Measurements from ENCODE around the gene SETD6. TPM values are rescaled to one million over a fixed set of nuclear protein-coding genes. Genes with fewer than 3 reads are reported as not detected.

SETD6 gene
- total RNA-seq, 1 experiment from 2014 or later: 41.1 TPM

DNA sequence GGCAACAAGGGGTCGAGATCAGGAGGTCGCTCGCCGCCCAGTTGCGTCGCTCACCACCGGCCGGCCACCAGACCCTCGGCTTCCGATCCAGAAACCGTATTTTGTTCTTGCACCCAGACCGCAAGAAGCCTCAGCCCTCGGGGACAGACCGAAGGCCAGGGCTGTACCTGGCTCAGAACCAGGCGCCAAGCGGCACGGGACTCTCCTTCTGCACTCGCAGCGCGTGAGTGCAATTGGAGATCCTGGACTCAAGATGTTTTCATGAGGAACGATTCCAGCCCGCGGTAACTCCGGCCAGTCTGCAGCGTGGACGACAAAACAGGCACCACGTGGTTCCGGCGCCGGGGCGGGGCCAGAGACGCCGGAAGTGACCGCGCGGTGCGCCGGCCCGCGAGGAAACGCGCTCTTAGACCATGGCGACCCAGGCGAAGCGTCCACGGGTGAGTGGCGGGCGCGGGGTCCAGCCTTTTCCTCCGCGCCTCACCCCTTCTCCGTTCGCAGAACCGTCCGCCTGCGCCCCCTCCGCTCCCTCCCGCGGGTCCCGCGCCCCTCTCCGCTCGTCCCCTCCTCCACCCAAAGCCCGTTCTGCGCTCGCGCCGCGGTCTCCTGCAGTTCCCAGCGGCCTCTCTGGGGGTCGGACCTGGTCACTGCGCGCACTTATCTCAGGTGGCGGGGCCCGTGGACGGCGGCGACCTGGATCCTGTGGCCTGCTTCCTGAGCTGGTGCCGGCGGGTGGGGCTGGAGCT lies at the start of gene SETD6 (continued):
- TF ChIP-seq, protein P1, sequence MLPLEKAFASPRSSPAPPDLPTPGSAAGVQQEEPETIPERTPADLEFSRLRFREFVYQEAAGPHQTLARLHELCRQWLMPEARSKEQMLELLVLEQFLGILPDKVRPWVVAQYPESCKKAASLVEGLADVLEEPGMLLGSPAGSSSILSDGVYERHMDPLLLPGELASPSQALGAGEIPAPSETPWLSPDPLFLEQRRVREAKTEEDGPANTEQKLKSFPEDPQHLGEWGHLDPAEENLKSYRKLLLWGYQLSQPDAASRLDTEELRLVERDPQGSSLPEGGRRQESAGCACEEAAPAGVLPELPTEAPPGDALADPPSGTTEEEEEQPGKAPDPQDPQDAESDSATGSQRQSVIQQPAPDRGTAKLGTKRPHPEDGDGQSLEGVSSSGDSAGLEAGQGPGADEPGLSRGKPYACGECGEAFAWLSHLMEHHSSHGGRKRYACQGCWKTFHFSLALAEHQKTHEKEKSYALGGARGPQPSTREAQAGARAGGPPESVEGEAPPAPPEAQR (CRISPR knock-in tag; IDR thresholded peaks at IDR 0.05): no peak
- TF ChIP-seq IRF2 (CRISPR knock-in tag; IDR thresholded peaks at IDR 0.05; ENCODE audit: borderline replicate concordance, low read depth) (no peak), CREM (CRISPR knock-in tag; IDR thresholded peaks at IDR 0.05) (peak; percentile 84), ZNF423 (CRISPR knock-in tag; IDR thresholded peaks at IDR 0.05) (no peak), SP1 (CRISPR knock-in tag; conservative IDR thresholded peaks at IDR 0.05) (peak; percentile 66), ATF1 (CRISPR knock-in tag; IDR thresholded peaks at IDR 0.05) (peak; percentile 60; the same call in 1 of the 2 replicates), NR3C1 (CRISPR knock-in tag; conservative IDR thresholded peaks at IDR 0.05; ENCODE audit: low read depth) (no peak), KAT7 (CRISPR knock-in tag; IDR thresholded peaks at IDR 0.05; ENCODE audit: borderline replicate concordance) (peak; percentile 64; the same call in 1 of the 2 replicates), CBFB (CRISPR knock-in tag; IDR thresholded peaks at IDR 0.05; ENCODE audit: low read depth) (no peak), ZNF317 (CRISPR knock-in tag; IDR thresholded peaks at IDR 0.05; ENCODE audit: borderline replicate concordance, low read depth) (0 out of 2 replicates have a peak, but pooled peaks have one; percentile 23)
- TF ChIP-seq, protein P2, sequence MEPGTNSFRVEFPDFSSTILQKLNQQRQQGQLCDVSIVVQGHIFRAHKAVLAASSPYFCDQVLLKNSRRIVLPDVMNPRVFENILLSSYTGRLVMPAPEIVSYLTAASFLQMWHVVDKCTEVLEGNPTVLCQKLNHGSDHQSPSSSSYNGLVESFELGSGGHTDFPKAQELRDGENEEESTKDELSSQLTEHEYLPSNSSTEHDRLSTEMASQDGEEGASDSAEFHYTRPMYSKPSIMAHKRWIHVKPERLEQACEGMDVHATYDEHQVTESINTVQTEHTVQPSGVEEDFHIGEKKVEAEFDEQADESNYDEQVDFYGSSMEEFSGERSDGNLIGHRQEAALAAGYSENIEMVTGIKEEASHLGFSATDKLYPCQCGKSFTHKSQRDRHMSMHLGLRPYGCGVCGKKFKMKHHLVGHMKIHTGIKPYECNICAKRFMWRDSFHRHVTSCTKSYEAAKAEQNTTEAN (CRISPR knock-in tag; IDR thresholded peaks at IDR 0.05): peak; percentile 76; the same call in 1 of the 2 replicates
- TF ChIP-seq, protein P3, sequence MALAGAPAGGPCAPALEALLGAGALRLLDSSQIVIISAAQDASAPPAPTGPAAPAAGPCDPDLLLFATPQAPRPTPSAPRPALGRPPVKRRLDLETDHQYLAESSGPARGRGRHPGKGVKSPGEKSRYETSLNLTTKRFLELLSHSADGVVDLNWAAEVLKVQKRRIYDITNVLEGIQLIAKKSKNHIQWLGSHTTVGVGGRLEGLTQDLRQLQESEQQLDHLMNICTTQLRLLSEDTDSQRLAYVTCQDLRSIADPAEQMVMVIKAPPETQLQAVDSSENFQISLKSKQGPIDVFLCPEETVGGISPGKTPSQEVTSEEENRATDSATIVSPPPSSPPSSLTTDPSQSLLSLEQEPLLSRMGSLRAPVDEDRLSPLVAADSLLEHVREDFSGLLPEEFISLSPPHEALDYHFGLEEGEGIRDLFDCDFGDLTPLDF (CRISPR knock-in tag; IDR thresholded peaks at IDR 0.05): peak; percentile 74; the same call in 1 of the 2 replicates
- TF ChIP-seq, protein P4, sequence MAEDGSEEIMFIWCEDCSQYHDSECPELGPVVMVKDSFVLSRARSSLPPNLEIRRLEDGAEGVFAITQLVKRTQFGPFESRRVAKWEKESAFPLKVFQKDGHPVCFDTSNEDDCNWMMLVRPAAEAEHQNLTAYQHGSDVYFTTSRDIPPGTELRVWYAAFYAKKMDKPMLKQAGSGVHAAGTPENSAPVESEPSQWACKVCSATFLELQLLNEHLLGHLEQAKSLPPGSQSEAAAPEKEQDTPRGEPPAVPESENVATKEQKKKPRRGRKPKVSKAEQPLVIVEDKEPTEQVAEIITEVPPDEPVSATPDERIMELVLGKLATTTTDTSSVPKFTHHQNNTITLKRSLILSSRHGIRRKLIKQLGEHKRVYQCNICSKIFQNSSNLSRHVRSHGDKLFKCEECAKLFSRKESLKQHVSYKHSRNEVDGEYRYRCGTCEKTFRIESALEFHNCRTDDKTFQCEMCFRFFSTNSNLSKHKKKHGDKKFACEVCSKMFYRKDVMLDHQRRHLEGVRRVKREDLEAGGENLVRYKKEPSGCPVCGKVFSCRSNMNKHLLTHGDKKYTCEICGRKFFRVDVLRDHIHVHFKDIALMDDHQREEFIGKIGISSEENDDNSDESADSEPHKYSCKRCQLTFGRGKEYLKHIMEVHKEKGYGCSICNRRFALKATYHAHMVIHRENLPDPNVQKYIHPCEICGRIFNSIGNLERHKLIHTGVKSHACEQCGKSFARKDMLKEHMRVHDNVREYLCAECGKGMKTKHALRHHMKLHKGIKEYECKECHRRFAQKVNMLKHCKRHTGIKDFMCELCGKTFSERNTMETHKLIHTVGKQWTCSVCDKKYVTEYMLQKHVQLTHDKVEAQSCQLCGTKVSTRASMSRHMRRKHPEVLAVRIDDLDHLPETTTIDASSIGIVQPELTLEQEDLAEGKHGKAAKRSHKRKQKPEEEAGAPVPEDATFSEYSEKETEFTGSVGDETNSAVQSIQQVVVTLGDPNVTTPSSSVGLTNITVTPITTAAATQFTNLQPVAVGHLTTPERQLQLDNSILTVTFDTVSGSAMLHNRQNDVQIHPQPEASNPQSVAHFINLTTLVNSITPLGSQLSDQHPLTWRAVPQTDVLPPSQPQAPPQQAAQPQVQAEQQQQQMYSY (CRISPR knock-in tag; IDR thresholded peaks at IDR 0.05): peak; percentile 79
- TF ChIP-seq, protein P5, sequence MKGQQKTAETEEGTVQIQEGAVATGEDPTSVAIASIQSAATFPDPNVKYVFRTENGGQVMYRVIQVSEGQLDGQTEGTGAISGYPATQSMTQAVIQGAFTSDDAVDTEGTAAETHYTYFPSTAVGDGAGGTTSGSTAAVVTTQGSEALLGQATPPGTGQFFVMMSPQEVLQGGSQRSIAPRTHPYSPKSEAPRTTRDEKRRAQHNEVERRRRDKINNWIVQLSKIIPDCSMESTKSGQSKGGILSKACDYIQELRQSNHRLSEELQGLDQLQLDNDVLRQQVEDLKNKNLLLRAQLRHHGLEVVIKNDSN (CRISPR knock-in tag; IDR thresholded peaks at IDR 0.05): peak; percentile 94
- TF ChIP-seq, protein P6, sequence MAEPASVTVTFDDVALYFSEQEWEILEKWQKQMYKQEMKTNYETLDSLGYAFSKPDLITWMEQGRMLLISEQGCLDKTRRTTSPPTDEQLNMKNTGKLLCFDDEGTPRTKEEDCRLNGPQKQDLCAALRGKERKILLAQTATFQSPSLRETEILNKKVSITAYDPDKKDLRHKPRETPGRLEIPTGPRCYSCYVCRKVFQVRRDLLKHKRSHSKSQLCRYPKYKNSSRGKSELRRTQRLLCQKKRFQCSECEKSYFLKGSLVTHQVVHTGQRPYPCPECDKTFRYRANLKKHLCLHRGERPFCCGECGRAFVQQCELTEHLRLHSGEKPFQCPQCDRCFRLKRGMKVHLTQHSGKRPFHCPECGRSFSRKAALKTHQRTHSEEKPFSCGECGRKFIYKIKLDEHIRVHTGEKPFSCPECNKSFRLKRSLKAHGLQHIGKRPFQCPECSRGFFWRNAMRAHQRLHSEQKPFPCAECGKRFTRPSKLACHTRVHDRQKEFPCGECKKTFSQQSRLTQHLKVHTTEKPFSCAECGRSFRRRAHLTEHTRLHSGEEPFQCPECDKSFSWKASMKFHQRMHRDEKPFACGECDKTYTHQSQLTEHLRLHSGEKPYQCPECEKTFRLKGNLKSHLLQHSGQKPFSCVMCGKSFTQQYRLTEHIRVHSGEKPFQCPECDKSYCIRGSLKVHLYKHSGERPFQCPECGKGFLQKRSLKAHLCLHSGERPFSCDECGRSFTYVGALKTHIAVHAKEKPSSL (CRISPR knock-in tag; conservative IDR thresholded peaks at IDR 0.05): no peak
- TF ChIP-seq, protein P7, sequence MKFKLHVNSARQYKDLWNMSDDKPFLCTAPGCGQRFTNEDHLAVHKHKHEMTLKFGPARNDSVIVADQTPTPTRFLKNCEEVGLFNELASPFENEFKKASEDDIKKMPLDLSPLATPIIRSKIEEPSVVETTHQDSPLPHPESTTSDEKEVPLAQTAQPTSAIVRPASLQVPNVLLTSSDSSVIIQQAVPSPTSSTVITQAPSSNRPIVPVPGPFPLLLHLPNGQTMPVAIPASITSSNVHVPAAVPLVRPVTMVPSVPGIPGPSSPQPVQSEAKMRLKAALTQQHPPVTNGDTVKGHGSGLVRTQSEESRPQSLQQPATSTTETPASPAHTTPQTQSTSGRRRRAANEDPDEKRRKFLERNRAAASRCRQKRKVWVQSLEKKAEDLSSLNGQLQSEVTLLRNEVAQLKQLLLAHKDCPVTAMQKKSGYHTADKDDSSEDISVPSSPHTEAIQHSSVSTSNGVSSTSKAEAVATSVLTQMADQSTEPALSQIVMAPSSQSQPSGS (CRISPR knock-in tag; IDR thresholded peaks at IDR 0.05; ENCODE audit: borderline replicate concordance, low read depth): no peak
- TF ChIP-seq, protein P8, sequence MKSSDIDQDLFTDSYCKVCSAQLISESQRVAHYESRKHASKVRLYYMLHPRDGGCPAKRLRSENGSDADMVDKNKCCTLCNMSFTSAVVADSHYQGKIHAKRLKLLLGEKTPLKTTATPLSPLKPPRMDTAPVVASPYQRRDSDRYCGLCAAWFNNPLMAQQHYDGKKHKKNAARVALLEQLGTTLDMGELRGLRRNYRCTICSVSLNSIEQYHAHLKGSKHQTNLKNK (CRISPR knock-in tag; IDR thresholded peaks at IDR 0.05): no peak
- TF ChIP-seq, protein P9, sequence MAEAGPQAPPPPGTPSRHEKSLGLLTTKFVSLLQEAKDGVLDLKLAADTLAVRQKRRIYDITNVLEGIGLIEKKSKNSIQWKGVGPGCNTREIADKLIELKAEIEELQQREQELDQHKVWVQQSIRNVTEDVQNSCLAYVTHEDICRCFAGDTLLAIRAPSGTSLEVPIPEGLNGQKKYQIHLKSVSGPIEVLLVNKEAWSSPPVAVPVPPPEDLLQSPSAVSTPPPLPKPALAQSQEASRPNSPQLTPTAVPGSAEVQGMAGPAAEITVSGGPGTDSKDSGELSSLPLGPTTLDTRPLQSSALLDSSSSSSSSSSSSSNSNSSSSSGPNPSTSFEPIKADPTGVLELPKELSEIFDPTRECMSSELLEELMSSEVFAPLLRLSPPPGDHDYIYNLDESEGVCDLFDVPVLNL (CRISPR knock-in tag; IDR thresholded peaks at IDR 0.05; ENCODE audit: borderline replicate concordance, low read depth): 0 out of 2 replicates have a peak, but pooled peaks have one; percentile 27
- TF ChIP-seq, protein P10, sequence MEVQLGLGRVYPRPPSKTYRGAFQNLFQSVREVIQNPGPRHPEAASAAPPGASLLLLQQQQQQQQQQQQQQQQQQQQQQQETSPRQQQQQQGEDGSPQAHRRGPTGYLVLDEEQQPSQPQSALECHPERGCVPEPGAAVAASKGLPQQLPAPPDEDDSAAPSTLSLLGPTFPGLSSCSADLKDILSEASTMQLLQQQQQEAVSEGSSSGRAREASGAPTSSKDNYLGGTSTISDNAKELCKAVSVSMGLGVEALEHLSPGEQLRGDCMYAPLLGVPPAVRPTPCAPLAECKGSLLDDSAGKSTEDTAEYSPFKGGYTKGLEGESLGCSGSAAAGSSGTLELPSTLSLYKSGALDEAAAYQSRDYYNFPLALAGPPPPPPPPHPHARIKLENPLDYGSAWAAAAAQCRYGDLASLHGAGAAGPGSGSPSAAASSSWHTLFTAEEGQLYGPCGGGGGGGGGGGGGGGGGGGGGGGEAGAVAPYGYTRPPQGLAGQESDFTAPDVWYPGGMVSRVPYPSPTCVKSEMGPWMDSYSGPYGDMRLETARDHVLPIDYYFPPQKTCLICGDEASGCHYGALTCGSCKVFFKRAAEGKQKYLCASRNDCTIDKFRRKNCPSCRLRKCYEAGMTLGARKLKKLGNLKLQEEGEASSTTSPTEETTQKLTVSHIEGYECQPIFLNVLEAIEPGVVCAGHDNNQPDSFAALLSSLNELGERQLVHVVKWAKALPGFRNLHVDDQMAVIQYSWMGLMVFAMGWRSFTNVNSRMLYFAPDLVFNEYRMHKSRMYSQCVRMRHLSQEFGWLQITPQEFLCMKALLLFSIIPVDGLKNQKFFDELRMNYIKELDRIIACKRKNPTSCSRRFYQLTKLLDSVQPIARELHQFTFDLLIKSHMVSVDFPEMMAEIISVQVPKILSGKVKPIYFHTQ (CRISPR knock-in tag; IDR thresholded peaks at IDR 0.05): no peak

All from WTC11 (cell line).